EH (cell line): ENCODE measurements around the gene PRSS56.
"Not testable (repeated sequence)": the region's sequence is repeated elsewhere in the genome, so short reads cannot be mapped to it uniquely, and the experiment has no call there.

Experiments used
- DNase-seq: peaks from one replicate; pipeline ENCODE4 v3.0.0-alpha.2; 2015; ENCODE audit warnings: low read depth

PRSS56 gene

GRCh38 chr2:232541961-232542714 lies 21.9 kb downstream of the PRSS56 start:
- no peak for DNase-seq

- DNase-seq, result no peak
These were observed 22.7 kb downstream of the PRSS56 start for GRCh38 chr2:232542715-232543467.

GRCh38 chr2:232543491-232543890 lies 23.3 kb downstream of the PRSS56 start:
- no peak for DNase-seq

DNA sequence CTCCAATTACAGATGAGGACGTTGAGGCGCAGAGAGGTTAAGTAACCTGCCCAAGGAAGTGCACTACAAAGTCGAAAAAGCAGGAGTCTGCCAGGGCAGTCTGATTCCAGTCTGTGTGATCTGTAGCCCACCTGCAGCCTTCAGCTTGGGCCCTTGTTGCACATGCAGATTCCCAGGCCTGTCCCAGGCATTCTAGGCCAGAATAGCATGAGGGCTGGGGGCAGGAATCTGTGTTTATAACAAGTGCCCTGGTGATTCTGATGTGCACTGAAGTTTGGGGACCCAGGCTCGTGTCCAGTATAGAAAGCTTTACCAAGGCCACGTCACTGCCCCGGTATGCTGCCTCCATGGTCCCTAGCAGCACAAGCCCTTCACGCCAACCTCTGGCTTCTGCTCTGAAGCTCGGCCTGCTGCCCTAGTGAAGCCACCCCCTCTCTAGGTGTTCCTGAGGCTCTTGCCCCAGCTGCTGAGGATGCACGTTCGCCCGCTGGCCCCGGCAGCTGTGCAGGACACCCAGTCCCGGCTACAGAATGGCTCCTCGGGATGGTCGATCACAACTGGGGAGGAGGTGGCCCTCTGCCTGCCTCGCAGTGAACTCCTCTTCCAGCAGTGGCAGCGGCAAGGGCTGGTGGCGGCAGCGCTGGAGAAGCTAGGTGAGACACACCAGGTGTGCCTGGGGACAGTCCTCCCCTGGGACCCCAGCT lies 23.9 kb downstream of the PRSS56 start:
- DNase-seq, result no peak

DNA sequence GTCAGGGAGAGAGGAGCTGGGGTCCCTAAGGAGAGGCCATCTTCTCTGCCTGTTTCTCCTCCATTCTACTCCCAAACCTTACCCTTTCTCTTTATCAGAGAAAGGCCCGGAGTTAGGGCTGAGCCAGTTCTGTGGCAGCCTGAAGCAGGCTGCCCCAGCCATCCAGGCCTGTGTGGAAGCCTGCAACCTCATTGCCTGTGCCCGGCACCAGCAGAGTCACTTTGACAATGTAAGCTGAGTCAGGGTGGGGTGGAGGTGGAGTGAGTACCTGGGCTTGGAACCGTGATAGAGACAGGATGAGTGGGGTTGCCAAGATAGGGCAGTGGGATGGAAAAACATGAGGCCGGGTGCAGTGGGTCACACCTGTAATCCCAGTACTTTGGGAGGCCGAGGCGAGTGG lies 24.5 kb downstream of the PRSS56 start:
- DNase-seq, result no peak

- no peak for DNase-seq
These were observed 25.6 kb downstream of the PRSS56 start for GRCh38 chr2:232545511-232546375.

DNA sequence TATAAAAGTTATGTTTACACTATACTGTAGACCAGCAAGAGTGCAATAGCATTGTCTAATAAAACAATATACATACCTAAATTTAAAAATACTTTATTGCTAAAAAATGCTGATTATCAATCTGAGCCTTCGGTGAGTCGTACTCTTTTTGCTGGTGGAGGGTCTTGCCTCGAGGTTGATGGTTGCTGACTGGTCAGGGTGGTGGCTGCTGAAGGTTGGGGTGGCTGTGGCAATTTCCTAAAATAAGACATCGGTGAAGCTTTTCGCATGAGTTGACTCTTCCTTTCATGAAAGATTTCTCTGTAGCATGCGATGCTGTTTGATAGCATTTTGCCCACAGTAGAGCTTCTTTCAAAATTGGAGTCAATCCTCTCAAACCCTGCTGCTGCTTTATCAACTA lies 27.8 kb downstream of the PRSS56 start:
- DNase-seq, result no peak

DNA sequence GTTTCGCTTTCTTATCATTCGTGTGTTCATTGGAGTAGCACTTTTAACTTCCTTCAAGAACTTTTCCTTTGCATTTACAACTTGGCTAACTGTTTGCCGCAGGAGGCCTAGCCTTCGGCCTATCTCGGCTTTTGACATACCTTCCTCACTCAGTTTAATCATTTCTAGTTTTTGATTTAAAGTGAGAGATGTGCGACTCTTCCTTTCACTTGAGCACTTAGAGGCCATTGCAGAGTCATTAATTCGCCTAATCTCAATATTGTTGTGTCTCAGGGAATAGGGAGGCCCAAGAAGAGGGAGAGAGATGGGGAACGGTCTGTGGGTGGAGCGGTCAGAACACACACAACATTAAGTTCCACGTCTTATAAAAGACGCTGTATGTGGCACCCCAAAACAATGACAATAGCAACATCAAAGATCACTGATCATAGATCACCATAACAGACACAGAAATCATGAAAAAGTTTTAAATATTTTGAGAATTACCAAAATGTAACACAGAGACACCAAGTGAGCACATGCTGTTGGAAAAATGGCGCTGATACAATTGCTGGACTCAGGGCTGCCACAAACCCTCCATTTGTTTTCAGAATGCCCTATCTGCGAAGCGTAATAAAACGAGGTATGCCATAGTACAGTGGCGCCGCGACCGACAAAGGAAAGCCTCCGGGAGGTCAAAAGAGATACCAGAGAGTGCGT lies 29.6 kb downstream of the PRSS56 start:
- DNase-seq, result peak; percentile 9

GRCh38 chr2:232550354-232551249 lies 30.4 kb downstream of the PRSS56 start, which contains the start of the genes EIF4E2 and TIGD1:
EIF4E2 (plus strand) TSS chr2:232550689; CDS start chr2:232550725, 36 bp downstream.
TIGD1 (minus strand) TSS chr2:232550557; CDS start chr2:232549882, 675 bp downstream.
- DNase-seq, result peak; percentile 94

DNA sequence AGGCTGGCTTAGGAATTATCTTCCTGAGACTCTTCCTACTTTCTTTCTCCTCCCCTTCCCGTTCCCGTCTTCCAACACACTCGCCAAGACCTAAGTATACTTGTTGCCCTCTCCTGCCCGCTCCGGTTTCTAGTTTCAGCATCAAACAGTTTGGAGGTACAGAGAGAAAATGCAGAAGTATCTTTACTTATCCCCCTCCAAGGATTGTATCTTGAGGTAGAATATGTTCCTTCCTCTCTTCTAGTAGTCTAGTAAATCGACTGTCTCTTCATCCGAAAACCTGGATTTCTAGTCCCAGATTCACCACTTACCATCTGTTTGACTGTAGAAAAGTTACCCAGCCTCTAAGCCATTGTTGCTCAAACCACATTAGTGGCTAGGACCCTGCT lies 31.1 kb downstream of the PRSS56 start:
- no peak for DNase-seq

DNA sequence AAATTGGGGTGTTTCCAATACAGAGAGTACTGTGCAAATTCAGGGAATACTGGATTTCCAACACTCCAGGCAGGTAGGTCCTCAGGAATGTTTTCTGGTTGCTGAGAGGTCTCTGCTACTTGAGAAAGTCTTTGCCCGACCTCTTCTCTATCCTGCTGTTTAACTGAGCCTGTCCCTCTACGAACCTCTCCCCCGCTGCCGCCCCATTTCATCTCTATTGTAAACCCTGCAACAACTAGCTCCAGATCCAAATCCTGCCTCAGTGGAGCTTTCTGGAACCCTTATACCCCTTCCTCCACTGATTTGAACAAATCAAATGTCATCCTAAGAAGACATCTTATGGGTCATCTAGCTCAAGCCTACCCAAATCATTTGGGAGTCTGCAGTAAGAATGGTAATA lies 31.6 kb downstream of the PRSS56 start:
- no peak for DNase-seq

DNA sequence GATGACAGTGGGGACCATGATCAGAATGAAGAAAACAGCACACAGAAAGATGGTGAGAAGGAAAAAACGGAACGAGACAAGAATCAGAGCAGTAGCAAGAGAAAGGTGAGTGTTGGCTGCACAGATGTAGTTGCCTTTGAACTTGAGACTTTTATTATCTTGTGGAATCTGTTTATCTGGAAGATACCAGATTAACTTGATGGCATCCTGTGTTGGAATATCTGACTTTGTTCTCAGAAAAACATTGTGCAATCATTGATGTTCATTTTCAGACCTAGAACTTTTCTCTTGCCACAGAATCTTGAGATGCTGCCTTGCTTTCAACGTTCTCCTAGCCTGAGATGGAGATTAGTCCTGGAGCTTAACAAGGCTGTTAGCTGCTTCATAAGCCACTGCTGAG lies 36.2 kb downstream of the PRSS56 start:
- DNase-seq, result no peak

DNA sequence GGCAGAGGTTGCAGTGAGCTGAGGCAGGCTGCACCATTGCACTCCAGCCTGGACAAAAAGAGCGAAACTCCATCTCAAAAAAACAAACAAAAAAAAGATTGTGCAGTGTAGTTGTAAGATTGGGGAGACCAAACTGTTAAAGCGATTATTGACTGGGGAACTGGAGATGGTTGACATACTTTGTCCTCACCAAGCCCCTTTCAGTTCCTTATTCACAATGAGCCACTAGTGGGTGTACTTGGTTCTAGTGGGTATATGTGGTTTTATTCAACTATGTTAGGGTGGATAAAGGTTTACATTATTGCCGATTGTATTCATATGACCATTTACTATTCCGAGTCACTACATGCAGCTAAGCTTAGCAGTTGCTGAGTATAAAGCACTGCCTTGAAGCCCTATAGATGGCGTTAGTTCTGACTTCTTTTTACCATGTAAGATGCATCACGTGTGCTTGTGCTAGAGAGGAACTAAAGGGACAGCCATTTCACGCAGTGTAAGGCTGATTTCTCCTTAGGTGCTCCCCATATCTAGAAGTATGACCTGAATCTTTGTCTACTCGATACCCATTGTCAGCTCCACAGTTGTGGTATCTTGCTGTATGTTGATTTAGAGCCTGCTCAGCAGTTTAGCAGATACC lies 42.4 kb downstream of the PRSS56 start:
- DNase-seq, result no peak

- DNase-seq, result peak; percentile 33
These were observed 43.4 kb downstream of the PRSS56 start for GRCh38 chr2:232563580-232563979.

- no peak for DNase-seq
These were observed 47.5 kb downstream of the PRSS56 start for GRCh38 chr2:232567721-232568120.

DNA sequence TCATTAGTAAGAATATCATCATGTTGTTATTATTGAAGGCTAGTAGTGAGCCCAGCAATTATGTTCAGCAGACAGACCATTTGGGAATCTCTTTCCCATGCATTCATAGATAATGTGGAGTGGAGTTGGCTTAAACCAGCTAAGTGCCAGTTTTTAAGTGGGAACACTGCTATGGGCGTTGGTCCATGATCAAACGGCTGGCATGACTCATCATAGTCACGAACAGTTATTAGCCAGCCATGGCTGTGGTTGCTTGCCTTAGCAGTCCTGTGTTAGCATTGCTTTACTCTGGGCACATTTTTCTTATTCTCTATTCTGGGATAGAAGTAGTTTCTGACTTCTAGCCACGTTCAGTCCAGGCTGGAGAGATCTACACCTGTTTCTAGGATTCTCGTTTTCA lies 48.0 kb downstream of the PRSS56 start:
- DNase-seq, result peak; percentile 90

DNA sequence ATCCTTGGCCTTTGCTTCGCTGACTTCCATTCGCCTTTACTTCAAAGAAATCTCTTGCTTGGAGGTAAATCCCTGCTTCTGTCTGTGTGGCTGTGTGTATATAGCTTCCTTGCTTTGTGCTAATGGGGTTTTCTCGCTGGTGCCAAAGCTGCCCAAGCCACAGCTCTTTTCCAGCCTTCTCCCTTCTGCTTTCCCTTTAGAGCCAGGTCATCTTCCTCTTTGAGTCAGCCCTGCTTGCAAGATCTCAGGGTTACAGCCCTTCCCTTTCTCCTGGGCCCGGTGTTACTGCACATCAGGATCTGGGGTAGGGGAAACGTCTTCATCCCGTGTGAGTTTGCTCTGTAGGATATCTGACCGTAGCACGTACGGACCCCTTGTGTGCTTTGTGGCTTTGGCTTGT lies 49.4 kb downstream of the PRSS56 start:
- DNase-seq, result no peak

DNA sequence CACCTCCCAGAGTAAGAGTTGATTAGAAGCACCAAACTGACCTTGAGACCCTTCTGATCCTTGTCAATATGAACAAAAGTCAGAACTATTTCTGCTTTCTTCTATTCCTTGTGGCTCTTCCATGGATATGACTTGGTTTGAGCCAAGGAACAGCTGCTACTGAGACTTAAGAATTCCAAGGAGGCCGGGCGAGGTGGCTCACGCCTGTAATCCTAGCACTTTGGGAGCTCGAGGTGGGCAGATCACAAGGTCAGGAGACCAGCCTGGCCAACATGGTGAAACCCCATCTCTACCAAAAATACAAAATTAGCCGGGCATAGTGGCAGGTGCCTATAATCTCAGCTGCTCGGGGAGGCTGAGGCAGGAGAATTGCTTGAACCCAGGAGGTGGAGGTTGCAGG lies 50.3 kb downstream of the PRSS56 start:
- DNase-seq, result not testable (repeated sequence)

- DNase-seq, result no peak
These were observed 50.9 kb downstream of the PRSS56 start for GRCh38 chr2:232571026-232571474.
